Karpas-422 (cell line): ENCODE data around the gene FNTB. TPM values are rescaled to one million over a fixed set of nuclear protein-coding genes. Genes with fewer than 3 reads are reported as not detected.

Experiments
- DNase-seq: peaks from one replicate; pipeline ENCODE4 v3.0.0-alpha.2; 2015
- H2AFZ ChIP-seq: fragments of 200-600 bp; sonication (generic); 2 replicates; pipeline ENCODE4 v1.6.1; 2014; ENCODE audit warnings: antibody characterized with exemption, low read length, mixed read lengths
- H3K27ac ChIP-seq: fragments of 200-600 bp; sonication (generic); 2 replicates; pipeline ENCODE4 v1.5.1; 2014; ENCODE audit warnings: mild to moderate bottlenecking, low read length, moderate library complexity
- H3K27me3 ChIP-seq: fragments of 200-600 bp; sonication (generic); 2 replicates; pipeline ENCODE4 v1.6.1; 2014; ENCODE audit warnings: low read length, mixed read lengths
- H3K36me3 ChIP-seq: fragments of 200-600 bp; sonication (generic); 2 replicates; pipeline ENCODE4 v1.6.1; 2014; ENCODE audit warnings: low read length, mixed read lengths; ENCODE audit not compliant: insufficient read depth
- H3K4me1 ChIP-seq: fragments of 200-600 bp; sonication (generic); 2 replicates; pipeline ENCODE4 v1.6.1; 2014; ENCODE audit warnings: mild to moderate bottlenecking, low read length, mixed read lengths
- H3K4me2 ChIP-seq: fragments of 200-600 bp; sonication (generic); 2 replicates; pipeline ENCODE4 v1.6.1; 2014; ENCODE audit warnings: low read length, low read depth, mild to moderate bottlenecking; ENCODE audit not compliant: poor library complexity, severe bottlenecking
- H3K4me3 ChIP-seq: fragments of 200-600 bp; sonication (generic); 2 replicates; pipeline ENCODE4 v1.5.1; 2014; ENCODE audit warnings: mild to moderate bottlenecking, antibody characterized with exemption, low read length, mixed read lengths
- H3K79me2 ChIP-seq: fragments of 200-600 bp; sonication (generic); 2 replicates; pipeline ENCODE4 v1.6.1; 2014; ENCODE audit warnings: mild to moderate bottlenecking, low read length, mixed read lengths
- H3K9ac ChIP-seq: fragments of 200-600 bp; sonication (generic); 2 replicates; pipeline ENCODE4 v1.6.0; 2014; ENCODE audit warnings: low read length
- H3K9me2 ChIP-seq: fragments of 200-600 bp; sonication (generic), shearing (Covaris generic); replicated peaks from 2 replicates; pipeline ENCODE4 v1.6.0; 2014; ENCODE audit warnings: mild to moderate bottlenecking, low read length, moderate library complexity; ENCODE audit not compliant: insufficient read depth
- H3K9me3 ChIP-seq: fragments of 300-700, 200-600 bp; sonication (generic); 2 replicates; pipeline ENCODE4 v1.6.1; 2014; ENCODE audit warnings: low read length, mixed read lengths
- H4K20me1 ChIP-seq: fragments of 200-600 bp; sonication (generic); 2 replicates; pipeline ENCODE4 v1.6.1; 2014; ENCODE audit warnings: mild to moderate bottlenecking, antibody characterized with exemption, low read length, low read depth; ENCODE audit not compliant: insufficient read depth
- total RNA-seq: library from RNA; depleted of rRNA; stranded (reverse); fragments of >200 nt; shearing (Covaris generic); gene quantifications from 2 replicates; pipeline ENCODE4 v1.2.3, GENCODE V29; 2014; ENCODE audit warnings: low replicate concordance

FNTB gene
- total RNA-seq, 1 experiment from 2014 or later, result 16.0 TPM

- no peak overlapping the region for H3K4me3 ChIP-seq
- H3K9me3 ChIP-seq, result no peaks in the 10 kb centered on the region
- peaks cover 45% of the 10 kb centered on the region for H3K4me1 ChIP-seq
- H2AFZ ChIP-seq, result no peak overlapping the region
- H4K20me1 ChIP-seq, result no peaks in the 10 kb centered on the region
- H3K4me2 ChIP-seq, result no peak overlapping the region
- H3K36me3 ChIP-seq, result peaks cover 6% of the 10 kb centered on the region; the same call in 1 of the 2 replicates
- no peaks in the 10 kb centered on the region for H3K27me3 ChIP-seq
- no peak overlapping the region for H3K27ac ChIP-seq
- no peaks in the 10 kb centered on the region for H3K9me2 ChIP-seq
- H3K9ac ChIP-seq, result no peak overlapping the region
- peaks cover 91% of the 10 kb centered on the region for H3K79me2 ChIP-seq
- no peak for DNase-seq
These were observed 7.8 kb downstream of the FNTB start for GRCh38 chr14:64994540-64994939.

GRCh38 chr14:64995291-64995690 is 8.6 kb downstream of the FNTB start:
- no peak overlapping the region for H3K9ac ChIP-seq
- H3K4me2 ChIP-seq, result no peak overlapping the region
- no peak overlapping the region for H3K4me3 ChIP-seq
- H3K79me2 ChIP-seq, result peaks cover 91% of the 10 kb centered on the region
- no peaks in the 10 kb centered on the region for H3K9me3 ChIP-seq
- peaks cover 6% of the 10 kb centered on the region; the same call in 1 of the 2 replicates for H3K36me3 ChIP-seq
- H3K27me3 ChIP-seq, result no peaks in the 10 kb centered on the region
- no peak overlapping the region for H3K27ac ChIP-seq
- no peak for DNase-seq
- no peaks in the 10 kb centered on the region for H3K9me2 ChIP-seq
- H3K4me1 ChIP-seq, result peaks cover 53% of the 10 kb centered on the region
- H2AFZ ChIP-seq, result no peak overlapping the region
- H4K20me1 ChIP-seq, result no peaks in the 10 kb centered on the region

- Histone ChIP-seq H3K4me2 (no peak overlapping the region), H3K4me3 (no peak overlapping the region), H4K20me1 (no peaks in the 10 kb centered on the region), H3K9ac (no peak overlapping the region), H3K27ac (peak overlapping the region; percentile 11; the same call in 1 of the 2 replicates), H2AFZ (no peak overlapping the region), H3K4me1 (peaks cover 59% of the 10 kb centered on the region), H3K9me2 (no peaks in the 10 kb centered on the region), H3K9me3 (no peaks in the 10 kb centered on the region), H3K36me3 (peaks cover 3% of the 10 kb centered on the region; the same call in 1 of the 2 replicates), H3K27me3 (no peaks in the 10 kb centered on the region), H3K79me2 (peaks cover 88% of the 10 kb centered on the region)
- no peak for DNase-seq
These were observed 10.6 kb downstream of the FNTB start for GRCh38 chr14:64997108-64997794.

GRCh38 chr14:64998455-64998931 is 11.8 kb downstream of the FNTB start:
- peaks cover 83% of the 10 kb centered on the region for H3K79me2 ChIP-seq
- H3K27me3 ChIP-seq, result no peaks in the 10 kb centered on the region
- H3K36me3 ChIP-seq, result no peaks in the 10 kb centered on the region
- no peak overlapping the region for H3K9ac ChIP-seq
- DNase-seq, result no peak
- H4K20me1 ChIP-seq, result no peaks in the 10 kb centered on the region
- no peaks in the 10 kb centered on the region for H3K9me3 ChIP-seq
- no peak overlapping the region for H2AFZ ChIP-seq
- peaks cover 47% of the 10 kb centered on the region for H3K4me1 ChIP-seq
- no peaks in the 10 kb centered on the region for H3K9me2 ChIP-seq
- H3K4me3 ChIP-seq, result no peak overlapping the region
- no peak overlapping the region for H3K4me2 ChIP-seq
- peak overlapping the region; percentile 11 for H3K27ac ChIP-seq

GRCh38 chr14:65000898-65001591 is 14.3 kb downstream of the FNTB start:
- no peaks in the 10 kb centered on the region for H4K20me1 ChIP-seq
- peak overlapping the region; percentile 36 for H3K4me2 ChIP-seq
- H3K27ac ChIP-seq, result peak overlapping the region; percentile 22; the same call in 1 of the 2 replicates
- no peaks in the 10 kb centered on the region for H3K9me2 ChIP-seq
- peaks cover 45% of the 10 kb centered on the region for H3K4me1 ChIP-seq
- H3K9me3 ChIP-seq, result no peaks in the 10 kb centered on the region
- H3K4me3 ChIP-seq, result no peak overlapping the region
- DNase-seq, result no peak
- no peaks in the 10 kb centered on the region for H3K36me3 ChIP-seq
- no peak overlapping the region for H3K9ac ChIP-seq
- no peak overlapping the region for H2AFZ ChIP-seq
- H3K27me3 ChIP-seq, result no peaks in the 10 kb centered on the region
- H3K79me2 ChIP-seq, result peaks cover 74% of the 10 kb centered on the region

- Histone ChIP-seq H3K4me2 (no peak overlapping the region), H3K9me3 (no peaks in the 10 kb centered on the region), H3K36me3 (no peaks in the 10 kb centered on the region; the same call in 1 of the 2 replicates), H3K4me3 (no peak overlapping the region), H2AFZ (no peak overlapping the region), H3K9me2 (no peaks in the 10 kb centered on the region), H4K20me1 (no peaks in the 10 kb centered on the region), H3K4me1 (peaks cover 50% of the 10 kb centered on the region), H3K27me3 (no peaks in the 10 kb centered on the region), H3K27ac (no peak overlapping the region), H3K79me2 (peaks cover 69% of the 10 kb centered on the region), H3K9ac (no peak overlapping the region)
- no peak for DNase-seq
These were observed 15.0 kb downstream of the FNTB start for GRCh38 chr14:65001723-65002122.

GRCh38 chr14:65002586-65003210 is 16.0 kb downstream of the FNTB start:
- no peak overlapping the region for H3K27ac ChIP-seq

GRCh38 chr14:65003394-65003793 is 16.7 kb downstream of the FNTB start:
- Histone ChIP-seq H3K4me2 (no peak overlapping the region), H4K20me1 (no peaks in the 10 kb centered on the region), H3K27ac (no peak overlapping the region), H3K36me3 (no peaks in the 10 kb centered on the region; the same call in 1 of the 2 replicates), H2AFZ (no peak overlapping the region), H3K9me2 (no peaks in the 10 kb centered on the region), H3K4me1 (peaks cover 49% of the 10 kb centered on the region), H3K27me3 (no peaks in the 10 kb centered on the region), H3K9ac (no peak overlapping the region), H3K4me3 (no peak overlapping the region), H3K9me3 (no peaks in the 10 kb centered on the region), H3K79me2 (peaks cover 57% of the 10 kb centered on the region)
- no peak for DNase-seq

More at GRCh38 chr14:65002586-65003210, 16.0 kb downstream of the FNTB start:
- no peak for DNase-seq
- peaks cover 49% of the 10 kb centered on the region for H3K4me1 ChIP-seq
- H3K36me3 ChIP-seq, result no peaks in the 10 kb centered on the region; the same call in 1 of the 2 replicates
- H4K20me1 ChIP-seq, result no peaks in the 10 kb centered on the region
- no peak overlapping the region for H3K4me2 ChIP-seq
- H3K27me3 ChIP-seq, result no peaks in the 10 kb centered on the region
- no peaks in the 10 kb centered on the region for H3K9me2 ChIP-seq
- H3K4me3 ChIP-seq, result no peak overlapping the region
- no peaks in the 10 kb centered on the region for H3K9me3 ChIP-seq
- H3K79me2 ChIP-seq, result peaks cover 59% of the 10 kb centered on the region
- H3K9ac ChIP-seq, result no peak overlapping the region
- no peak overlapping the region for H2AFZ ChIP-seq
